Measurements from ENCODE around the gene PCAT6. TPM values are rescaled to one million over a fixed set of nuclear protein-coding genes. Genes with fewer than 3 reads are reported as not detected.

PCAT6 gene
- 0.67 and 0.83 TPM in 2 replicates for total RNA-seq

GRCh38 chr1:202810615-202811295 is at the start of gene PCAT6:
PCAT6 (plus strand) TSS chr1:202810954.
- Mint-ChIP-seq H3K27ac (peak within 1 kb of the TSS; percentile 80), H3K4me1 (peaks cover 36% of the 10 kb centered on the region), H3K27me3 (no peaks in the 10 kb centered on the region), H3K4me3 (peak within 1 kb of the TSS; percentile 93), H3K36me3 (ENCODE audit: low read depth) (peaks cover 2% of the 10 kb centered on the region), H3K9me3 (no peaks in the 10 kb centered on the region)
- ChIA-PET POLR2A (interaction anchor here (0.6 to 1.9 kb wide), 4 partner anchors 74 to 196 kb away, joined by 3 to 10 read pairs (median 6); partner anchors contain the start of genes RABIF and TMEM183A), CTCF (interaction anchor here (1.0 kb wide), 1 partner anchor 188 kb away, joined by 3 read pairs; no protein-coding TSS in a partner anchor)
- no peak for TF ChIP-seq CTCF (IDR thresholded peaks at IDR 0.05)
- DNase-seq (peak; percentile 88), ATAC-seq (ENCODE audit: low read depth) (peak; percentile 82)
- intact Hi-C loops (cut with micrococcal nuclease) = loop anchor here (1.0 to 5.0 kb wide), 5 partner anchors 50 to 648 kb away; partner anchors contain the start of genes PPP1R12B, PTPN7 and TMEM183A

GRCh38 chr1:202762019-202762418 is 48.7 kb upstream of the PCAT6 start:
- CTCF ChIA-PET = interaction anchor here (0.7 kb wide), 1 partner anchor 453 kb away, joined by 4 read pairs; no protein-coding TSS in a partner anchor
- POLR2A ChIA-PET = no interaction called here

GRCh38 chr1:202765721-202766120 is 45.0 kb upstream of the PCAT6 start:
- Mint-ChIP-seq H3K27ac (no peak overlapping the region), H3K9me3 (no peaks in the 10 kb centered on the region), H3K4me3 (no peak overlapping the region), H3K27me3 (no peaks in the 10 kb centered on the region), H3K4me1 (no peaks in the 10 kb centered on the region), H3K36me3 (ENCODE audit: low read depth) (peaks cover 65% of the 10 kb centered on the region)
- ChIA-PET CTCF (no interaction called here), POLR2A (no interaction called here)
- TF ChIP-seq CTCF (IDR thresholded peaks at IDR 0.05) = no peak
- intact Hi-C loops (cut with micrococcal nuclease) = no loop called here
- DNase-seq (no peak), ATAC-seq (ENCODE audit: low read depth) (no peak)

More at GRCh38 chr1:202762019-202762418, 48.7 kb upstream of the PCAT6 start:
- no peak for ATAC-seq (ENCODE audit: low read depth)
- Mint-ChIP-seq H3K36me3 (ENCODE audit: low read depth) (peaks cover 70% of the 10 kb centered on the region), H3K9me3 (no peaks in the 10 kb centered on the region), H3K27me3 (no peaks in the 10 kb centered on the region), H3K4me3 (no peak overlapping the region), H3K4me1 (no peaks in the 10 kb centered on the region), H3K27ac (no peak overlapping the region)
- intact Hi-C loops (cut with micrococcal nuclease) = no loop called here
- no peak for DNase-seq
- no peak for TF ChIP-seq CTCF (IDR thresholded peaks at IDR 0.05)

GRCh38 chr1:202770135-202770534 is 40.6 kb upstream of the PCAT6 start:
- H3K4me3 Mint-ChIP-seq = no peak overlapping the region
- no peaks in the 10 kb centered on the region for H3K27me3 Mint-ChIP-seq
- peaks cover 67% of the 10 kb centered on the region for H3K36me3 Mint-ChIP-seq (ENCODE audit: low read depth)
- ChIA-PET CTCF (no interaction called here), POLR2A (no interaction called here)
- DNase-seq = no peak
- ATAC-seq (ENCODE audit: low read depth) = no peak
- no peak overlapping the region for H3K27ac Mint-ChIP-seq
- intact Hi-C loops (cut with micrococcal nuclease) = no loop called here
- no peak for TF ChIP-seq CTCF (IDR thresholded peaks at IDR 0.05)
- no peaks in the 10 kb centered on the region for H3K4me1 Mint-ChIP-seq
- no peaks in the 10 kb centered on the region for H3K9me3 Mint-ChIP-seq

GRCh38 chr1:202781180-202781579 is 29.6 kb upstream of the PCAT6 start:
- Mint-ChIP-seq H3K36me3 (ENCODE audit: low read depth) (peaks cover 6% of the 10 kb centered on the region), H3K4me1 (peaks cover 18% of the 10 kb centered on the region), H3K4me3 (no peak overlapping the region), H3K27ac (no peak overlapping the region), H3K9me3 (no peaks in the 10 kb centered on the region), H3K27me3 (no peaks in the 10 kb centered on the region)
- ChIA-PET POLR2A (interaction anchor here (0.7 kb wide), 1 partner anchor 226 kb away, joined by 3 read pairs; the partner anchor contains the start of gene TMEM183A), CTCF (no interaction called here)
- ATAC-seq (ENCODE audit: low read depth) (no peak), DNase-seq (no peak)
- intact Hi-C loops (cut with micrococcal nuclease) = no loop called here
- TF ChIP-seq CTCF (IDR thresholded peaks at IDR 0.05) = no peak

Data from activated B cell treated with CpG ODN at 0.5 μM for 24 hours (primary cell).